HEK293 (cell line): ENCODE results near the gene PTTG1.

Experiments used
- CTCF ChIA-PET: fragments of 350-600 bp; formaldehyde crosslinking; extraction: SDS; loops from one replicate; lab custom pipeline; 2021; ENCODE audit warnings: antibody characterized with exemption; lab: Yijun Ruan, JAX
- POLR2A ChIA-PET: fragments of 300-600 bp; formaldehyde crosslinking; extraction: SDS; loops from one replicate; lab custom pipeline; 2020; ENCODE audit warnings: antibody characterized with exemption, inconsistent platforms; lab: Yijun Ruan, JAX
- H3K27ac ChIP-seq: fragments of 200-500 bp; sonication (Bioruptor generic); 2 replicates; pipeline ENCODE4 v1.5.1; 2014; ENCODE audit warnings: low read depth, low read length, control low read depth, inconsistent platforms; ENCODE audit errors: extremely low read depth
- H3K36me3 ChIP-seq, 2 experiments: fragments of 200-500 bp in 1 of 2; sonication (Bioruptor generic) in 1 of 2; 1 replicate in 1 of 2; 2 replicates in 1 of 2; pipeline ENCODE4 v1.5.1; 2014 to 2017; ENCODE audit warnings: inconsistent platforms in 2 of 2, low read length in 2 of 2; ENCODE audit not compliant: control insufficient read depth in 2 of 2, insufficient read depth in 1 of 2
- H3K4me1 ChIP-seq: fragments of 200-500 bp; sonication (Bioruptor generic); 2 replicates; pipeline ENCODE4 v1.5.1; 2014; ENCODE audit warnings: mild to moderate bottlenecking, low read length, inconsistent platforms; ENCODE audit not compliant: control insufficient read depth, insufficient read depth
- H3K4me3 ChIP-seq: 2 replicates; pipeline ENCODE4 v1.5.1; 2011; ENCODE audit warnings: low read depth, mild to moderate bottlenecking, control low read depth, low read length, moderate library complexity
- H3K9me3 ChIP-seq: fragments of 200-500 bp; sonication (Bioruptor generic); 2 replicates; pipeline ENCODE4 v1.5.1; 2014; ENCODE audit warnings: low read depth, low read length, inconsistent platforms; ENCODE audit not compliant: control insufficient read depth, insufficient read depth
- PRDM1 ChIP-seq: fragments of 450-650 bp; formaldehyde crosslinking; IDR thresholded peaks from 2 replicates; pipeline ENCODE4; 2016; ENCODE audit warnings: missing biosample characterization, missing genetic modification characterization
- PRDM10 ChIP-seq: fragments of 450-650 bp; formaldehyde crosslinking; IDR thresholded peaks from 2 replicates; pipeline ENCODE4 v1.5.1; 2016; ENCODE audit warnings: missing biosample characterization, missing genetic modification characterization
- PRDM6 ChIP-seq: fragments of 450-650 bp; formaldehyde crosslinking; IDR thresholded peaks from 2 replicates; pipeline ENCODE4 v1.5.1; 2017; ENCODE audit warnings: missing biosample characterization, missing genetic modification characterization
- RBAK ChIP-seq: fragments of 450-650 bp; formaldehyde crosslinking; IDR thresholded peaks from 2 replicates; pipeline ENCODE4 v1.5.1; 2016; ENCODE audit warnings: missing biosample characterization, missing genetic modification characterization
- SCRT1 ChIP-seq: fragments of 450-650 bp; formaldehyde crosslinking; IDR thresholded peaks from 2 replicates; pipeline ENCODE4 v1.5.1; 2016; ENCODE audit warnings: missing biosample characterization, missing genetic modification characterization, borderline replicate concordance
- SCRT2 ChIP-seq: fragments of 450-650 bp; formaldehyde crosslinking; IDR thresholded peaks from 2 replicates; pipeline ENCODE4 v1.5.1; 2016; ENCODE audit warnings: missing biosample characterization, missing genetic modification characterization
- ZBTB17 ChIP-seq: fragments of 450-650 bp; formaldehyde crosslinking; IDR thresholded peaks from 2 replicates; pipeline ENCODE4 v1.5.1; 2016; ENCODE audit warnings: missing biosample characterization, missing genetic modification characterization
- ZBTB20 ChIP-seq: fragments of 450-650 bp; formaldehyde crosslinking; IDR thresholded peaks from 2 replicates; pipeline ENCODE4 v1.5.1; 2016; ENCODE audit warnings: missing biosample characterization, missing genetic modification characterization
- ZBTB8A ChIP-seq: fragments of 450-650 bp; formaldehyde crosslinking; IDR thresholded peaks from 2 replicates; pipeline ENCODE4 v1.5.1; 2016; ENCODE audit warnings: missing biosample characterization, missing genetic modification characterization
- ZFHX2 ChIP-seq: fragments of 450-650 bp; formaldehyde crosslinking; conservative IDR thresholded peaks from 2 replicates; pipeline ENCODE4 v1.5.1; 2016; ENCODE audit warnings: missing biosample characterization, missing genetic modification characterization
- ZIC2 ChIP-seq: fragments of 450-650 bp; formaldehyde crosslinking; IDR thresholded peaks from 2 replicates; pipeline ENCODE4 v1.5.1; 2016; ENCODE audit warnings: missing biosample characterization, missing genetic modification characterization
- ZNF169 ChIP-seq: fragments of 450-650 bp; formaldehyde crosslinking; IDR thresholded peaks from 2 replicates; pipeline ENCODE4 v1.5.1; 2016; ENCODE audit warnings: missing biosample characterization, missing genetic modification characterization
- ZNF266 ChIP-seq: fragments of 450-650 bp; formaldehyde crosslinking; IDR thresholded peaks from 2 replicates; pipeline ENCODE4 v1.5.1; 2016; ENCODE audit warnings: missing biosample characterization, missing genetic modification characterization, low read depth
- ZNF366 ChIP-seq: fragments of 450-650 bp; formaldehyde crosslinking; conservative IDR thresholded peaks from 2 replicates; pipeline ENCODE4 v1.5.1; 2016; ENCODE audit warnings: missing biosample characterization, missing genetic modification characterization
- ZNF394 ChIP-seq: fragments of 450-650 bp; formaldehyde crosslinking; IDR thresholded peaks from 2 replicates; pipeline ENCODE4 v1.5.1; 2016; ENCODE audit warnings: missing biosample characterization, missing genetic modification characterization, mild to moderate bottlenecking, moderate library complexity, borderline replicate concordance
- ZNF404 ChIP-seq: fragments of 450-650 bp; formaldehyde crosslinking; IDR thresholded peaks from 2 replicates; pipeline ENCODE4 v1.5.1; 2017; ENCODE audit warnings: missing biosample characterization, missing genetic modification characterization
- ZNF416 ChIP-seq: fragments of 450-650 bp; formaldehyde crosslinking; IDR thresholded peaks from 2 replicates; pipeline ENCODE4 v1.5.1; 2016; ENCODE audit warnings: missing biosample characterization, missing genetic modification characterization
- ZNF544 ChIP-seq: fragments of 450-650 bp; formaldehyde crosslinking; IDR thresholded peaks from 2 replicates; pipeline ENCODE4 v1.5.0; 2017; ENCODE audit warnings: missing biosample characterization, missing genetic modification characterization
- ZNF561 ChIP-seq: fragments of 450-650 bp; IDR thresholded peaks from 2 replicates; pipeline ENCODE4 v1.5.1; 2018; ENCODE audit warnings: missing biosample characterization, missing genetic modification characterization, borderline replicate concordance
- ZNF623 ChIP-seq: fragments of 450-650 bp; formaldehyde crosslinking; IDR thresholded peaks from 2 replicates; pipeline ENCODE4 v1.5.1; 2016; ENCODE audit warnings: missing biosample characterization, missing genetic modification characterization
- ZNF626 ChIP-seq: fragments of 450-650 bp; sonication (Bioruptor Pico); formaldehyde crosslinking; IDR thresholded peaks from 2 replicates; pipeline ENCODE4 v1.5.1; 2018; ENCODE audit warnings: missing biosample characterization, missing genetic modification characterization, inconsistent platforms
- ZNF654 ChIP-seq: fragments of 450-650 bp; formaldehyde crosslinking; IDR thresholded peaks from 2 replicates; pipeline ENCODE4 v1.5.1; 2016; ENCODE audit warnings: low read depth, missing biosample characterization, missing genetic modification characterization
- ZNF692 ChIP-seq: fragments of 450-650 bp; formaldehyde crosslinking; IDR thresholded peaks from 2 replicates; pipeline ENCODE4 v1.5.1; 2016; ENCODE audit warnings: missing biosample characterization, missing genetic modification characterization
- ZSCAN30 ChIP-seq: fragments of 450-650 bp; IDR thresholded peaks from 2 replicates; pipeline ENCODE4 v1.5.1; 2018; ENCODE audit warnings: missing biosample characterization, mild to moderate bottlenecking, missing genetic modification characterization, moderate library complexity

The PTTG1 gene

GRCh38 chr5:160420331-160420610 is 1.4 kb upstream of the PTTG1 start:
- H3K27ac ChIP-seq, result no peak overlapping the region
- TF ChIP-seq ZNF404 (no peak), SCRT2 (no peak), ZIC2 (no peak), ZBTB17 (peak; percentile 73)

GRCh38 chr5:160423099-160423498 is 1.4 kb downstream of the PTTG1 start:
- no peak overlapping the region for H3K27ac ChIP-seq
- peak overlapping the region; percentile 87 for H3K4me3 ChIP-seq
- CTCF ChIA-PET, result interaction anchor here (0.6 to 8.8 kb wide), 4 partner anchors 10 to 454 kb away, joined by 3 to 56 read pairs (median 4); no protein-coding TSS in a partner anchor
- peaks cover 34 to 51% of the 10 kb centered on the region in 2 experiments for H3K36me3 ChIP-seq
- POLR2A ChIA-PET, result interaction anchor here (1.1 to 1.9 kb wide), 2 partner anchors 9 to 15 kb away, joined by 3 to 5 read pairs; no protein-coding TSS in a partner anchor
- TF ChIP-seq ZNF366 (tag by site-specific recombination), result 0 out of 2 replicates have a peak, but pooled peaks have one; percentile 29
- peak; percentile 98 for TF ChIP-seq SCRT2
- no peak for TF ChIP-seq ZNF169 (tag by site-specific recombination)
- TF ChIP-seq PRDM6 (tag by site-specific recombination), result no peak
- TF ChIP-seq ZNF416 (tag by site-specific recombination), result no peak
- TF ChIP-seq ZNF692 (tag by site-specific recombination), result peak; percentile 50; the same call in 1 of the 2 replicates
- no peak for TF ChIP-seq ZNF394 (tag by site-specific recombination)
- TF ChIP-seq PRDM10, result no peak
- peak; percentile 74 for TF ChIP-seq SCRT1 (tag by site-specific recombination)
- no peak for TF ChIP-seq RBAK
- TF ChIP-seq PRDM1 (tag by site-specific recombination), result 0 out of 2 replicates have a peak, but pooled peaks have one; percentile 59
- TF ChIP-seq ZNF561, result no peak
- no peaks in the 10 kb centered on the region; the same call in 1 of the 2 replicates for H3K4me1 ChIP-seq
- no peaks in the 10 kb centered on the region for H3K9me3 ChIP-seq

More at GRCh38 chr5:160420331-160420610, 1.4 kb upstream of the PTTG1 start:
- H3K9me3 ChIP-seq, result no peaks in the 10 kb centered on the region
- peaks cover 8 to 29% of the 10 kb centered on the region in 2 experiments for H3K36me3 ChIP-seq
- no peak overlapping the region for H3K4me3 ChIP-seq
- CTCF ChIA-PET, result interaction anchor here (8.8 kb wide), 1 partner anchor 18 kb away, joined by 56 read pairs; no protein-coding TSS in a partner anchor
- no peaks in the 10 kb centered on the region; the same call in 1 of the 2 replicates for H3K4me1 ChIP-seq
- POLR2A ChIA-PET, result interaction anchor here (1.7 kb wide), 1 partner anchor 19 kb away, joined by 9 read pairs; no protein-coding TSS in a partner anchor

- no peak overlapping the region for H3K27ac ChIP-seq
- CTCF ChIA-PET, result interaction anchor here (3.7 kb wide), 1 partner anchor 11 kb away, joined by 24 read pairs; no protein-coding TSS in a partner anchor
- H3K9me3 ChIP-seq, result no peaks in the 10 kb centered on the region
- peaks cover 56 to 68% of the 10 kb centered on the region in 2 experiments for H3K36me3 ChIP-seq
- no peak overlapping the region for H3K4me3 ChIP-seq
- TF ChIP-seq ZNF626 (tag by site-specific recombination) (no peak), ZNF266 (tag by site-specific recombination) (no peak), ZBTB8A (no peak), ZNF544 (tag by site-specific recombination) (no peak), ZSCAN30 (tag by site-specific recombination) (no peak), ZNF654 (tag by site-specific recombination) (no peak), ZNF623 (tag by site-specific recombination) (no peak), ZFHX2 (tag by site-specific recombination) (no peak), ZNF561 (no peak), ZBTB20 (no peak)
- TF ChIP-seq, all 188 proteins: peak for 0
- POLR2A ChIA-PET, result no interaction called here
- no peaks in the 10 kb centered on the region; the same call in 1 of the 2 replicates for H3K4me1 ChIP-seq
These were observed 6.0 kb downstream of the PTTG1 start for GRCh38 chr5:160427607-160428006.
